MCF 10A (cell line): ENCODE results near the gene GAL3ST3. TPM values are rescaled to one million over a fixed set of nuclear protein-coding genes. Genes with fewer than 3 reads are reported as not detected.
A peak's percentile ranks its signal among the peaks of the same experiment; 100 is the strongest.

Experiments used
- BruUV-seq: library from RNA; stranded (reverse); fragments of 400-500 nt; replicated peaks from 2 replicates; lab custom pipeline; 2021; lab: Mats Ljungman, UMichigan
- CTCF ChIA-PET: fragments of 300-600 bp; sonication (Branson Sonifier 250); formaldehyde crosslinking; extraction: SDS; loops from one replicate; lab custom pipeline; 2021; ENCODE audit warnings: antibody characterized with exemption, inconsistent platforms; lab: Yijun Ruan, JAX
- POLR2A ChIA-PET: fragments of 300-600, 350-650 bp; sonication (Branson Sonifier 250); formaldehyde crosslinking; extraction: SDS; loops from one replicate; lab custom pipeline; 2020; ENCODE audit warnings: antibody characterized with exemption, inconsistent platforms; lab: Yijun Ruan, JAX
- DNase-seq: peaks from one replicate; pipeline ENCODE4 v3.0.0-alpha.2; 2018; ENCODE audit not compliant: unreplicated experiment
- H3K27ac Mint-ChIP-seq: one replicate; pipeline ENCODE4 v1.8.0; 2022; ENCODE audit warnings: mild to moderate bottlenecking, low read depth, mixed read lengths; ENCODE audit not compliant: unreplicated experiment
- H3K27me3 Mint-ChIP-seq: one replicate; pipeline ENCODE4 v1.8.0; 2022; ENCODE audit warnings: mixed read lengths; ENCODE audit not compliant: insufficient read depth, unreplicated experiment
- H3K36me3 Mint-ChIP-seq: one replicate; pipeline ENCODE4 v1.8.0; 2022; ENCODE audit warnings: mild to moderate bottlenecking, moderate library complexity, mixed read lengths; ENCODE audit not compliant: insufficient read depth, unreplicated experiment
- H3K4me1 Mint-ChIP-seq: one replicate; pipeline ENCODE4 v1.8.0; 2022; ENCODE audit warnings: mixed read lengths; ENCODE audit not compliant: insufficient read depth, unreplicated experiment
- H3K4me3 Mint-ChIP-seq: one replicate; pipeline ENCODE4 v1.8.0; 2022; ENCODE audit warnings: mild to moderate bottlenecking, moderate library complexity, mixed read lengths; ENCODE audit not compliant: unreplicated experiment
- H3K9me3 Mint-ChIP-seq: one replicate; pipeline ENCODE4 v1.8.0; 2022; ENCODE audit warnings: mixed read lengths; ENCODE audit not compliant: unreplicated experiment
- intact Hi-C: fragments of 100-400 bp; cut with micrococcal nuclease; formaldehyde crosslinking; loops from 2 replicates; pipeline ENCODE4 v1.14.1; 2022
- total RNA-seq: library from RNA; stranded (reverse); gene quantifications from 2 replicates; pipeline ENCODE4 v1.2.3, GENCODE V29; 2022
- TF ChIP-seq, protein P1 (sequence below): fragments of 200-600 bp; IDR thresholded peaks from one replicate; pipeline ENCODE4 v1.8.0; 2022; ENCODE audit warnings: antibody characterized with exemption, mild to moderate bottlenecking; ENCODE audit not compliant: unreplicated experiment

Gene GAL3ST3
- total RNA-seq, 1 experiment from 2014 or later, result not detected

- H3K9me3 Mint-ChIP-seq, result no peaks in the 10 kb centered on the region
- TF ChIP-seq, protein P1, sequence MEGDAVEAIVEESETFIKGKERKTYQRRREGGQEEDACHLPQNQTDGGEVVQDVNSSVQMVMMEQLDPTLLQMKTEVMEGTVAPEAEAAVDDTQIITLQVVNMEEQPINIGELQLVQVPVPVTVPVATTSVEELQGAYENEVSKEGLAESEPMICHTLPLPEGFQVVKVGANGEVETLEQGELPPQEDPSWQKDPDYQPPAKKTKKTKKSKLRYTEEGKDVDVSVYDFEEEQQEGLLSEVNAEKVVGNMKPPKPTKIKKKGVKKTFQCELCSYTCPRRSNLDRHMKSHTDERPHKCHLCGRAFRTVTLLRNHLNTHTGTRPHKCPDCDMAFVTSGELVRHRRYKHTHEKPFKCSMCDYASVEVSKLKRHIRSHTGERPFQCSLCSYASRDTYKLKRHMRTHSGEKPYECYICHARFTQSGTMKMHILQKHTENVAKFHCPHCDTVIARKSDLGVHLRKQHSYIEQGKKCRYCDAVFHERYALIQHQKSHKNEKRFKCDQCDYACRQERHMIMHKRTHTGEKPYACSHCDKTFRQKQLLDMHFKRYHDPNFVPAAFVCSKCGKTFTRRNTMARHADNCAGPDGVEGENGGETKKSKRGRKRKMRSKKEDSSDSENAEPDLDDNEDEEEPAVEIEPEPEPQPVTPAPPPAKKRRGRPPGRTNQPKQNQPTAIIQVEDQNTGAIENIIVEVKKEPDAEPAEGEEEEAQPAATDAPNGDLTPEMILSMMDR, result no peak
- POLR2A ChIA-PET, result interaction anchor here (1.6 kb wide), 1 partner anchor 15 kb away, joined by 7 read pairs; the partner anchor contains the start of genes BANF1 and EIF1AD
- no TSS peak for BruUV-seq
- no peaks in the 10 kb centered on the region for H3K36me3 Mint-ChIP-seq
- no peak for DNase-seq
- CTCF ChIA-PET, result interaction anchor here (0.5 to 2.2 kb wide), 4 partner anchors 28 to 38 kb away, joined by 3 to 4 read pairs (median 4); no protein-coding TSS in a partner anchor
- H3K27ac Mint-ChIP-seq, result no peak overlapping the region
- peaks cover 12% of the 10 kb centered on the region for H3K4me1 Mint-ChIP-seq
- intact Hi-C loops, result no loop called here
- H3K27me3 Mint-ChIP-seq, result no peaks in the 10 kb centered on the region
- no peak overlapping the region for H3K4me3 Mint-ChIP-seq
Observed at GRCh38 chr11:66017321-66017720, 31.6 kb downstream of the GAL3ST3 start.

DNA sequence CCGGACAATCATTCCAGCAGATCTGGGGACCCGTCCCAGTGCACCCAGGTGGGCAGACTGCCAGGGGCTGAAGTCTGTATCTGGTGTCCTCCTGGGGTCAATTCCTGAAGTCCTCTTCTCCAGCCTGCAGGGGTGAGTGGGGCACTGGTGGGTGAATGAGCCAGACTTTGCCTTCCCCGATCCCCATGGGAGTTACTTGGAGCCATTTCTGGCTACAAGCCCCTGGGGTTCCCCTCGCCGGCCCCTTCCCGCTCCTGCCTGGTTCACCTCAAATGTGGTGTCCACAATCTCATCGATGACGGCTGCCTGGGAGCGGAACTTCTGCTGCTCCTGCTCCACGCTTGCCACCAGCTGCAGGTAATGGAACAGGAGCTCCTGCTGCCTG is 32.2 kb downstream of the GAL3ST3 start:
- H3K36me3 Mint-ChIP-seq, result no peaks in the 10 kb centered on the region
- ChIA-PET POLR2A (interaction anchor here (1.6 kb wide), 1 partner anchor 15 kb away, joined by 7 read pairs; the partner anchor contains the start of genes BANF1 and EIF1AD), CTCF (interaction anchor here (0.6 to 2.2 kb wide), 2 partner anchors 11 to 29 kb away, joined by 3 to 4 read pairs; no protein-coding TSS in a partner anchor)
- H3K27me3 Mint-ChIP-seq, result no peaks in the 10 kb centered on the region
- DNase-seq, result no peak
- H3K9me3 Mint-ChIP-seq, result no peaks in the 10 kb centered on the region
- no peak overlapping the region for H3K4me3 Mint-ChIP-seq
- no peak overlapping the region for H3K27ac Mint-ChIP-seq
- H3K4me1 Mint-ChIP-seq, result peaks cover 11% of the 10 kb centered on the region
- TF ChIP-seq, protein P1, result no peak
- intact Hi-C loops, result no loop called here
- no TSS peak for BruUV-seq

GRCh38 chr11:66015936-66016792 is 32.8 kb downstream of the GAL3ST3 start:
- CTCF ChIA-PET, result interaction anchor here (0.6 kb wide), 1 partner anchor 11 kb away, joined by 3 read pairs; no protein-coding TSS in a partner anchor
- H3K9me3 Mint-ChIP-seq, result no peaks in the 10 kb centered on the region
- no peak overlapping the region for H3K27ac Mint-ChIP-seq
- H3K4me3 Mint-ChIP-seq, result no peak overlapping the region
- POLR2A ChIA-PET, result no interaction called here
- intact Hi-C loops, result no loop called here
- TF ChIP-seq, protein P1, result no peak
- no peak for DNase-seq
- no TSS peak for BruUV-seq
- no peaks in the 10 kb centered on the region for H3K36me3 Mint-ChIP-seq
- no peaks in the 10 kb centered on the region for H3K27me3 Mint-ChIP-seq
- H3K4me1 Mint-ChIP-seq, result peaks cover 11% of the 10 kb centered on the region

DNA sequence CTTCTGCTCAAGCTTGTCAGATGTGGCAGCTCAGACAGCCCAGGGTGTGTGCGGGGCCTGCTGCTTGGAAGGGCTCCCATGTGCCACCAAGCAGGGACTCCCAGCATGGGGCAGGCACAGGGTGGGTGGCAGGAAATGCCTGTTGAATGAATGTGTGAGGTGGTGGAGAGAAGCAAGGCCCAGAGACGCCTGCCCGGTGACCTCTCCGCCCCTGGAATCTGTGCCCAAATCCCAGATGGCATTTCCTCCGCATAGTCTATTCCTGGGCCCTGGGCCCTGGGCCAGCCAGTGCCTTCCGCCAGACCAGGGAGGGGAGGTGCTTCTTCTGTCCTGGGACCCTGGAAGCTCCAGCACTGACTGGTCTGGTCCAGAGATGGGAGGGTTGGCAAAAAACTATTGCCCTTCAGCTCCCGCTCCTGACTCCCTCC is 33.5 kb downstream of the GAL3ST3 start:
- no peaks in the 10 kb centered on the region for H3K9me3 Mint-ChIP-seq
- intact Hi-C loops, result no loop called here
- ChIA-PET POLR2A (no interaction called here), CTCF (interaction anchor here (0.8 kb wide), 1 partner anchor 136 kb away, joined by 3 read pairs; no protein-coding TSS in a partner anchor)
- TF ChIP-seq, protein P1, result no peak
- H3K4me1 Mint-ChIP-seq, result peaks cover 11% of the 10 kb centered on the region
- H3K27ac Mint-ChIP-seq, result peak overlapping the region; percentile 70
- no TSS peak for BruUV-seq
- peak; percentile 56 for DNase-seq
- no peaks in the 10 kb centered on the region for H3K36me3 Mint-ChIP-seq
- H3K4me3 Mint-ChIP-seq, result no peak overlapping the region
- H3K27me3 Mint-ChIP-seq, result no peaks in the 10 kb centered on the region
